ENCODE data around the gene RHBG.

RHBG gene

DNA sequence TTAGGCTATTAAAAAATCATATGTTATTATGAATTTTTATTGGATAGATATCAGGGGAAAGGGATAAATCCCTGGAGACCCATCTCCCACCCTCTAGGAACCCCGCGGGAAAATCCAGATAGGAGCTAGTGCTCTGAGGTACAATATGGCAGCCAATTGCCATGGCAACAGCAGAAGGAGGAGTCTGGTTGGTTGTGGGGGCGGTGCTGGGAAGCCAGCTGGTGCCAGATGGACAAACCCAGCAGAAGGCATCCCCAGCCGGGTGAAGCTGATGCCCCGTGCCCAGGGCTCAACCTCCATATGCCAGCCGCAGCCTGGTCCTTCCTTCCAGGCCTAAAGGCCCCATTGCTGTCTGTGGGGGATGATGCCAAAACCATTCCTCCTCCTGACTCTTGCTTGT is 38.3 kb downstream of the RHBG start:
- no peak for DNase-seq (ENCODE audit: low read depth)

DNA sequence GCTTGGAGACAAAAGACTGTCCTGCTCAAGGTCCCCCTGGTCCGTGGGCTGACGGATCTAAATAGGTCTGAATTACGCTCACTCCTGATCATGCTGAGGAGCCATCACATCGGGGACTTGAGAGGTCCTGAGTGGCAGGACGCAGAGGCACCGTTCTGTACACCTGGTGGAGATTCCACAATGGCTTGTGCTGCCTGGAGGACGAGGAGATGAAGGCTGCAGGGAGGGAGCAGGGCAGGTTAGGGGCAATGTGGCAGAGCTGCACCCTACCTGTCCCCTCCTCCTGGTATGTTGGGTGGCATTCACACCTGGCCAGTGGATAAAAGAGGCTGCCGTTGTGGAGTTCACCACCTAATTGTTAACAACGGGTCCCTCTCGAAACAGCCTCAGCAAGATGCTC is 38.7 kb downstream of the RHBG start:
- DNase-seq (ENCODE audit: low read depth) = no peak

- no peak for DNase-seq (ENCODE audit: low read depth)
These were observed 40.4 kb downstream of the RHBG start for GRCh38 chr1:156409439-156409838.

GRCh38 chr1:156410238-156410637 is 41.2 kb downstream of the RHBG start:
- DNase-seq (ENCODE audit: low read depth) = no peak

DNA sequence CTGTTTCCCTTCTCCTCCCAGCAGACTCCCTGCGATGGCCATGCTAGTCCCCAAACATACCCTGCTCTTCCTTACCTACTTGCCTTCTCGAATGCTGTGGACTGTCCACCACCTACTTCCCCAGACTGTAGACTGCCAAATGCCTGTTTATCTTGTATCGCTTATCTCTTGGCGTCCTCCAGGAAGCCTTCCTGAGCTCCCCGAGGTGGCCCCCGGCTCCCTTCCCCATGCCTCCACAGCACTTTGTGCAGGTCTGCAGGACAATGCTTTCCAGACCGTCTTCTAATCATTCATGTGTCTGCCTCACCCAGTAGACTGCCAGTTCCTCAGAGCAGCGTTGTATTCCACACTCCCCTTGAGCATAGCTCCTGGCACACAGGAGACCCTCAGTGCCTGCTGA is 41.7 kb downstream of the RHBG start:
- no peak for DNase-seq (ENCODE audit: low read depth)

GRCh38 chr1:156412653-156413321 is 43.8 kb downstream of the RHBG start:
- DNase-seq (ENCODE audit: low read depth) = no peak

DNA sequence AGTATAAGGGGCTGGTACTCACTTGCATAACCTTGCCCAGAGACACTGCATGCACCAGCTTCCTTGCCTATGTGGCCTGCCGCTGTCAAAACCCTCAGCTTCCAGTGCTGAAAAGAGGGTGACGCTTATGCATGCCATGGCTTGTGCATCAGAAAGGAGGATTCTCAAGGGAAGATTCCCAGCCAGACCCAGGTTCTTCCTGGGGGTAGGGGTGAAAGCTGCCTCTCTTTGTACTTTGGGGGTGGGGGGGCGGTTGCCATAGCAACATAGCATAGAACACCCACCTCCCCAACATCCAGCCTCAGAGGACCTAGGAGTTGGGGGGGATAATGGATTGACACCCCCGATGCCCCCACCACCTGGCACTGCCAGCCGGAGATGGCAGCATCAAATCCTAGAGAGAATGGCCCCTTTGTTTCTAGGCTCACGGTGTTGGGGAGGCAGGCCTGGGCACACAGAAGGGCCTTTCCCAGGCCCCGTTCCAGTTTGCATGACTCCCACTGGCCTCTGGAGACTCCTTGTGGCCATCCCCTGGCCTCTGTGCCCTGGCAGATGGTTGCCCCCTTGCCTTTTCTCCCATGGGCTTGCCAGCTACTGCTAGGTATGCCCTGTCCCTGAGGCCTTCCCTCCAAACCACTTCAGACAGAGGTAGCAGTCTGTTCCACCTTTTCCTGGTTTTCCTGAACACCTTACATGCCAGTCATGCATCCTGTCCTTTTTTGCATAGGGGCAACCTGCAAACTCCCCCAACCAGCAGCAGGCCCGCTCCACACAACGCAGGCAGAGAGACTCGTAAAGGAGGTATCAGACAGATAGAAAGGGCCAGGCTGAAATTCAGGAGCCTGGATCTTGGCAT is 44.6 kb downstream of the RHBG start:
- no peak for DNase-seq (ENCODE audit: low read depth)

DNA sequence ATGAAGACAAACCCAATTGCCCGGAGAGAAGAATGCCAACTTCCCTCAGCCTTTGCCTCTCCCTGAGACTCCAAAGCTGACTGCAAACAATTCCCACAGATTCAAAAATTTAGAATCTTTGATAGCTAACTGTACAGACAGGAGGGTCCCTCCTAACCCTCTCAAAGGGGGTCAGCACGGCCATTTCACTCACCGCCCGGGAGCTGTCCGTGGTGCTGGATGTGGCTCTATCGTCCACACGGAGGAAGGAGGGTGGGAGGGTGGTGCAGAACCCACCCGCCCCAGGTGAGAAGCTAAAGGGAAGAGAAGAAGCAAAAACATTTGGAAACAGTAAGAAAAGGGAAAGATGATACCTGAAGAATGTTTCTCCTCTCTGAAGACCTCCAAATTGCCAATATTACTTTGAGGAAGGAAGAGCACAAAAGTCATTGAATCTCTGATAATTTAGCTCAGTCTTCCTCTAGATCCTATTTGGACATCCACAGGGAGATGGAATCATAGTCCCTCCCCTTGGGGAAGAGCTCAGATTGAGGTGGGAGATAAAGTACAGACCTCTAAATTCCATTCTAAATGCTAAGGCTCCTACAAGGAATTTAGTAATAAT is 45.6 kb downstream of the RHBG start:
- DNase-seq (ENCODE audit: low read depth) = no peak

DNA sequence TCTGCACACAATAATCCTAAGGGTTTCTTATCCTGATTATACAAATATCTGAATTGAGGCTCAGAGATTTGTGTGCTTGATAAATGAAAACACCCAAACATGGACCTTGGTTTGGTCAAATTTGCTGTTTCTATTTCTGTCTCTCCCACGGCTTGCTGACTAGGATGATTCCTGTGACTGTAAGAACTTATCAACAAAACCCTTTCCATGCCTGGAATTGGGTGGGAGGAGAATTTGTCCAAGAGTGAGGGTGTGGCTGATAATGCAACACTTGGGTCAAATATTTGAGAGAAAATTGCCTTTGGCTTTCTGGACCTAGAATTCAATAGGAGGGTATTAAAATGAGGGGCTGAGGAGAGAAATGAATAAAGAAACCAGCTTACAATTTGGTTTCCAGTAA is 48.0 kb downstream of the RHBG start:
- DNase-seq (ENCODE audit: low read depth) = no peak

- DNase-seq (ENCODE audit: low read depth) = no peak
These were observed 48.5 kb downstream of the RHBG start for GRCh38 chr1:156417401-156418020.

DNA sequence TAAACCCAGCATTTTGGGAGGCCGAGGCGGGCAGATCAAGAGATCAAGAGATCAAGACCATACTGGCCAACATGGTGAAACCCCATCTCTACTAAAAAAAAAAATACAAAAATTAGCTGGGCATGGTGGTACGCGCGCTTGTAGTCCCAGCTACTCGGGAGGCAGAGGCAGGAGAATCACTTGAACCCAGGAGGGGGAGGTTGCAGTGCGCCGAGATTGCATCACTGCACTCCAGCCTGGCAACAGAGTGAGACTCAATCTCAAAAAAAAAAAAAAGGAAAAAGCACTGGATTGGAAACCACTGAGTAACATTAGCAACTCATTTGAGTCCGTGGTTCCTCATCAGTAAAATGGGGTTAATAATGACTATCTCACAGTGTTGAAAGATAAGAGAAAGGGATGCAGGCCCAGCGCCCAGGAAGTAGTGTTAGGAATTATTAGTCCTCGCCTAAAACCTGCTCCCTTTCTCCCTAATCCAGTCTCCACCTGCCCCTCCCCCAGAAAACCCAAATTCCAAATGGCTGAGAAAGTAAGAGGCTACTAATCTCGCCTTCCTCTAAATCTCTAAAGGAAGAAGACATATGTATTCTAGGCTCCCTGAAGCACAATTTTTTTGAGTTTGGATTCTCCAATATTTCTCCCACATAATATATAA is 49.5 kb downstream of the RHBG start:
- no peak for DNase-seq (ENCODE audit: low read depth)

GRCh38 chr1:156419854-156420204 is 50.8 kb downstream of the RHBG start:
- no peak for DNase-seq (ENCODE audit: low read depth)

GRCh38 chr1:156420205-156421061 is 51.4 kb downstream of the RHBG start:
- DNase-seq (ENCODE audit: low read depth) = peak; percentile 21

GRCh38 chr1:156421062-156421938 is 52.3 kb downstream of the RHBG start:
- DNase-seq (ENCODE audit: low read depth) = peak; percentile 41

- DNase-seq (ENCODE audit: low read depth) = no peak
These were observed 53.1 kb downstream of the RHBG start for GRCh38 chr1:156421939-156422601.

- no peak for DNase-seq (ENCODE audit: low read depth)
These were observed 53.6 kb downstream of the RHBG start for GRCh38 chr1:156422602-156423091.

GRCh38 chr1:156423422-156424352 is 54.7 kb downstream of the RHBG start:
- DNase-seq (ENCODE audit: low read depth) = no peak

- DNase-seq (ENCODE audit: low read depth) = no peak
These were observed 55.9 kb downstream of the RHBG start for GRCh38 chr1:156424806-156425432.

Data from T-helper 22 cell (primary cell).